Subcutaneous adipose tissue (tissue), 4 donors: ENCODE data around the gene PIK3CD. TPM values are rescaled to one million over a fixed set of nuclear protein-coding genes. Genes with fewer than 3 reads are reported as not detected.

Experiments
- CTCF ChIP-seq: fragments of 450-650 bp; IDR thresholded peaks from one replicate; pipeline ENCODE4 v1.5.1; 2016; ENCODE audit warnings: low read depth, mild to moderate bottlenecking, control low read depth, antibody characterized with exemption, moderate library complexity
- total RNA-seq, 4 donors: library from RNA; depleted of rRNA; stranded (reverse); fragments of >200 nt; gene quantifications; one replicate each; pipeline ENCODE4 v1.1.0, GENCODE V29; 2016

Gene PIK3CD
- total RNA-seq, 4 donors from 2014 or later = 4.7 to 13.9 (median 10.3) TPM

GRCh38 chr1:9759939-9760338 is 108.4 kb downstream of the PIK3CD start:
- no peak for TF ChIP-seq CTCF

GRCh38 chr1:9760824-9761223 is 109.3 kb downstream of the PIK3CD start:
- no peak for TF ChIP-seq CTCF

- TF ChIP-seq CTCF = no peak
Observed at GRCh38 chr1:9761855-9762254, 110.3 kb downstream of the PIK3CD start.

- no peak for TF ChIP-seq CTCF
Observed at GRCh38 chr1:9763914-9764313, 112.4 kb downstream of the PIK3CD start.

- no peak for TF ChIP-seq CTCF
Observed at GRCh38 chr1:9764550-9764949, 113.0 kb downstream of the PIK3CD start.

- TF ChIP-seq CTCF = no peak
Observed at GRCh38 chr1:9766759-9767442, 115.4 kb downstream of the PIK3CD start.

GRCh38 chr1:9767964-9768668 is 116.6 kb downstream of the PIK3CD start:
- no peak for TF ChIP-seq CTCF
